HEK293 (cell line): ENCODE data around the gene ADK.

Experiments used
- CTCF ChIA-PET: fragments of 350-600 bp; formaldehyde crosslinking; extraction: SDS; loops from one replicate; lab custom pipeline; 2021; ENCODE audit warnings: antibody characterized with exemption; lab: Yijun Ruan, JAX
- POLR2A ChIA-PET: fragments of 300-600 bp; formaldehyde crosslinking; extraction: SDS; loops from one replicate; lab custom pipeline; 2020; ENCODE audit warnings: antibody characterized with exemption, inconsistent platforms; lab: Yijun Ruan, JAX
- H3K27ac ChIP-seq: fragments of 200-500 bp; sonication (Bioruptor generic); 2 replicates; pipeline ENCODE4 v1.5.1; 2014; ENCODE audit warnings: low read depth, low read length, control low read depth, inconsistent platforms; ENCODE audit errors: extremely low read depth
- H3K36me3 ChIP-seq, 2 experiments: fragments of 200-500 bp in 1 of 2; sonication (Bioruptor generic) in 1 of 2; 1 replicate in 1 of 2; 2 replicates in 1 of 2; pipeline ENCODE4 v1.5.1; 2014 to 2017; ENCODE audit warnings: inconsistent platforms in 2 of 2, low read length in 2 of 2; ENCODE audit not compliant: control insufficient read depth in 2 of 2, insufficient read depth in 1 of 2
- H3K4me1 ChIP-seq: fragments of 200-500 bp; sonication (Bioruptor generic); 2 replicates; pipeline ENCODE4 v1.5.1; 2014; ENCODE audit warnings: mild to moderate bottlenecking, low read length, inconsistent platforms; ENCODE audit not compliant: control insufficient read depth, insufficient read depth
- H3K4me3 ChIP-seq: 2 replicates; pipeline ENCODE4 v1.5.1; 2011; ENCODE audit warnings: low read depth, mild to moderate bottlenecking, control low read depth, low read length, moderate library complexity
- H3K9me3 ChIP-seq: fragments of 200-500 bp; sonication (Bioruptor generic); 2 replicates; pipeline ENCODE4 v1.5.1; 2014; ENCODE audit warnings: low read depth, low read length, inconsistent platforms; ENCODE audit not compliant: control insufficient read depth, insufficient read depth
- FEZF1 ChIP-seq: fragments of 450-650 bp; formaldehyde crosslinking; IDR thresholded peaks from 2 replicates; pipeline ENCODE4 v1.5.1; 2016; ENCODE audit warnings: missing biosample characterization, missing genetic modification characterization
- HOXA7 ChIP-seq: sonication (generic); formaldehyde crosslinking; IDR thresholded peaks from 2 replicates; pipeline ENCODE4 v1.8.1; 2022; ENCODE audit warnings: missing genetic modification reagents, borderline replicate concordance
- RBAK ChIP-seq: fragments of 450-650 bp; formaldehyde crosslinking; IDR thresholded peaks from 2 replicates; pipeline ENCODE4 v1.5.1; 2016; ENCODE audit warnings: missing biosample characterization, missing genetic modification characterization
- REPIN1 ChIP-seq: fragments of 450-650 bp; formaldehyde crosslinking; IDR thresholded peaks from 2 replicates; pipeline ENCODE4 v1.5.1; 2017; ENCODE audit warnings: missing biosample characterization, missing genetic modification characterization, low read depth
- SALL2 ChIP-seq: fragments of 450-650 bp; formaldehyde crosslinking; IDR thresholded peaks from 2 replicates; pipeline ENCODE4 v1.5.0; 2017; ENCODE audit warnings: missing biosample characterization, mild to moderate bottlenecking, missing genetic modification characterization, borderline replicate concordance
- ZBTB11 ChIP-seq: fragments of 450-650 bp; formaldehyde crosslinking; conservative IDR thresholded peaks from 2 replicates; pipeline ENCODE4 v1.5.1; 2016; ENCODE audit warnings: low read depth, missing biosample characterization, missing genetic modification characterization
- ZBTB26 ChIP-seq: fragments of 450-650 bp; formaldehyde crosslinking; optimal IDR thresholded peaks from 2 replicates; pipeline ENCODE3; 2016; ENCODE audit warnings: missing biosample characterization, mild to moderate bottlenecking, missing genetic modification characterization
- ZEB2 ChIP-seq: fragments of 450-650 bp; formaldehyde crosslinking; IDR thresholded peaks from 2 replicates; pipeline ENCODE4 v1.5.1; 2016; ENCODE audit warnings: missing biosample characterization, missing genetic modification characterization
- ZFHX2 ChIP-seq: fragments of 450-650 bp; formaldehyde crosslinking; conservative IDR thresholded peaks from 2 replicates; pipeline ENCODE4 v1.5.1; 2016; ENCODE audit warnings: missing biosample characterization, missing genetic modification characterization
- ZNF175 ChIP-seq: fragments of 450-650 bp; formaldehyde crosslinking; IDR thresholded peaks from 2 replicates; pipeline ENCODE4 v1.5.1; 2016; ENCODE audit warnings: missing biosample characterization, missing genetic modification characterization
- ZNF19 ChIP-seq: fragments of 450-650 bp; formaldehyde crosslinking; IDR thresholded peaks from 2 replicates; pipeline ENCODE4; 2016; ENCODE audit warnings: missing biosample characterization, missing genetic modification characterization, low read depth
- ZNF239 ChIP-seq: fragments of 450-650 bp; formaldehyde crosslinking; IDR thresholded peaks from 2 replicates; pipeline ENCODE4 v1.5.1; 2016; ENCODE audit warnings: missing biosample characterization, missing genetic modification characterization
- ZNF24 ChIP-seq: fragments of 450-650 bp; formaldehyde crosslinking; IDR thresholded peaks from 2 replicates; pipeline ENCODE4 v1.5.1; 2016; ENCODE audit warnings: missing biosample characterization, missing genetic modification characterization
- ZNF311 ChIP-seq: fragments of 450-650 bp; formaldehyde crosslinking; IDR thresholded peaks from 2 replicates; pipeline ENCODE4 v1.5.1; 2017; ENCODE audit warnings: missing biosample characterization, missing genetic modification characterization, borderline replicate concordance
- ZNF362 ChIP-seq: fragments of 450-650 bp; formaldehyde crosslinking; IDR thresholded peaks from 2 replicates; pipeline ENCODE4 v1.5.1; 2016; ENCODE audit warnings: missing biosample characterization, missing genetic modification characterization
- ZNF423 ChIP-seq: fragments of 450-650 bp; formaldehyde crosslinking; IDR thresholded peaks from 2 replicates; pipeline ENCODE4 v1.5.1; 2016; ENCODE audit warnings: missing biosample characterization, missing genetic modification characterization
- ZNF555 ChIP-seq: fragments of 450-650 bp; formaldehyde crosslinking; conservative IDR thresholded peaks from 2 replicates; pipeline ENCODE4 v1.5.1; 2017; ENCODE audit warnings: missing biosample characterization, mild to moderate bottlenecking, missing genetic modification characterization, inconsistent platforms
- ZNF558 ChIP-seq: fragments of 450-650 bp; formaldehyde crosslinking; IDR thresholded peaks from 2 replicates; pipeline ENCODE4 v1.5.1; 2016; ENCODE audit warnings: missing biosample characterization, missing genetic modification characterization
- ZNF561 ChIP-seq: fragments of 450-650 bp; IDR thresholded peaks from 2 replicates; pipeline ENCODE4 v1.5.1; 2018; ENCODE audit warnings: missing biosample characterization, missing genetic modification characterization, borderline replicate concordance
- ZNF664 ChIP-seq: fragments of 450-650 bp; formaldehyde crosslinking; IDR thresholded peaks from 2 replicates; pipeline ENCODE4 v1.5.1; 2016; ENCODE audit warnings: missing biosample characterization, missing genetic modification characterization
- ZNF707 ChIP-seq: fragments of 450-650 bp; formaldehyde crosslinking; IDR thresholded peaks from 2 replicates; pipeline ENCODE4 v1.5.1; 2016; ENCODE audit warnings: missing biosample characterization, missing genetic modification characterization
- ZSCAN30 ChIP-seq: fragments of 450-650 bp; IDR thresholded peaks from 2 replicates; pipeline ENCODE4 v1.5.1; 2018; ENCODE audit warnings: missing biosample characterization, mild to moderate bottlenecking, missing genetic modification characterization, moderate library complexity
- TF ChIP-seq, protein P1 (sequence below): fragments of 450-650 bp; formaldehyde crosslinking; IDR thresholded peaks from 2 replicates; pipeline ENCODE4 v1.5.0; 2017; ENCODE audit warnings: missing biosample characterization, missing genetic modification characterization, borderline replicate concordance
- TF ChIP-seq, protein P2 (sequence below): fragments of 450-650 bp; formaldehyde crosslinking; IDR thresholded peaks from 2 replicates; pipeline ENCODE4 v1.5.1; 2016; ENCODE audit warnings: missing biosample characterization, missing genetic modification characterization

Gene ADK

DNA sequence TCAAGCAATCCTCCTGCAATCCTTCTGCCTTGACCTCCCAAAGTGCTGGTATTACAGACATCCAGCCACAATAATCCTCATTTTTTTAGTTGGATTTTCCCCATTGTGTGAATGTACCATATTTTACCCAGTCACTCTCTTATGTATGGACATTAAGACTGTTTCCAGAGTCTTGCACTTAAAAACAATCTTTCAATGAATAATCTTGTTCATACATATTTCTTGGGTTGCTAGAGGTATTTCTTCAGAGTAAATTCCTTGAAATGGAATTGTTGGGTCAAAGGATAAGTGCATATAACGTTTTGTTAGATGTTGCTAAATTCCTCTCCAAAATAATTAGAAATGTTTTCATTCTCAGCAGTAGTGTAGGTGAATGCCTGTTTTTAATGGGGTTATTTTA, 392.3 kb downstream of the ADK start:
- POLR2A ChIA-PET, result interaction anchor here (0.5 kb wide), 1 partner anchor 10 kb away, joined by 3 read pairs; no protein-coding TSS in a partner anchor
- Histone ChIP-seq H3K9me3 (no peaks in the 10 kb centered on the region), H3K4me3 (no peak overlapping the region), H3K27ac (no peak overlapping the region), H3K4me1 (no peaks in the 10 kb centered on the region), H3K36me3 (no peaks in the 10 kb centered on the region)
- CTCF ChIA-PET, result no interaction called here
- TF ChIP-seq ZSCAN30 (no peak), ZNF311 (tag by site-specific recombination) (no peak), ZNF423 (tag by site-specific recombination) (no peak), ZNF555 (tag by site-specific recombination) (no peak)
- TF ChIP-seq, protein P1, sequence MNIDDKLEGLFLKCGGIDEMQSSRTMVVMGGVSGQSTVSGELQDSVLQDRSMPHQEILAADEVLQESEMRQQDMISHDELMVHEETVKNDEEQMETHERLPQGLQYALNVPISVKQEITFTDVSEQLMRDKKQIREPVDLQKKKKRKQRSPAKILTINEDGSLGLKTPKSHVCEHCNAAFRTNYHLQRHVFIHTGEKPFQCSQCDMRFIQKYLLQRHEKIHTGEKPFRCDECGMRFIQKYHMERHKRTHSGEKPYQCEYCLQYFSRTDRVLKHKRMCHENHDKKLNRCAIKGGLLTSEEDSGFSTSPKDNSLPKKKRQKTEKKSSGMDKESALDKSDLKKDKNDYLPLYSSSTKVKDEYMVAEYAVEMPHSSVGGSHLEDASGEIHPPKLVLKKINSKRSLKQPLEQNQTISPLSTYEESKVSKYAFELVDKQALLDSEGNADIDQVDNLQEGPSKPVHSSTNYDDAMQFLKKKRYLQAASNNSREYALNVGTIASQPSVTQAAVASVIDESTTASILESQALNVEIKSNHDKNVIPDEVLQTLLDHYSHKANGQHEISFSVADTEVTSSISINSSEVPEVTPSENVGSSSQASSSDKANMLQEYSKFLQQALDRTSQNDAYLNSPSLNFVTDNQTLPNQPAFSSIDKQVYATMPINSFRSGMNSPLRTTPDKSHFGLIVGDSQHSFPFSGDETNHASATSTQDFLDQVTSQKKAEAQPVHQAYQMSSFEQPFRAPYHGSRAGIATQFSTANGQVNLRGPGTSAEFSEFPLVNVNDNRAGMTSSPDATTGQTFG (tag by site-specific recombination), result no peak

DNA sequence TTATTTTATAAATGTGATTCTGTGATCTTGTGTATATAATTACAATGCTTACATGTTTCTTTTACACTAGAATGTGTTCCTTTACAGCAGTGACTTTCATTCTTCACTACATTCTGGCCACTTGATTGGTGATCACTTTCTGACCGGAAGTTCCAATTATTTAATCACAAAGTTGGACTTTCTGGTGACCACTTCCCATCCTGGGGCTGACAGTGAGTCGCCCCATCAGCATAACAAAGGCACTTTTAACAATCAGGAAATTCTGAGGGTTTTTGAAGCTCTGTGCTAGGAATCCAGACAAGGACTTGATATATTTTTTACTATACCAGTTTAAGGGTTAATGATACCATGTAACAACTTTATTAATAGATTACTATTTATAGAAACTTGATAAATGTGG, 393.1 kb downstream of the ADK start:
- Histone ChIP-seq H3K36me3 (no peaks in the 10 kb centered on the region), H3K9me3 (no peaks in the 10 kb centered on the region), H3K27ac (no peak overlapping the region), H3K4me3 (no peak overlapping the region), H3K4me1 (no peaks in the 10 kb centered on the region)
- POLR2A ChIA-PET, result no interaction called here
- CTCF ChIA-PET, result no interaction called here
- TF ChIP-seq FEZF1 (tag by site-specific recombination) (no peak), ZNF664 (tag by site-specific recombination) (no peak), REPIN1 (tag by site-specific recombination) (no peak), RBAK (tag by site-specific recombination) (no peak), ZNF561 (tag by site-specific recombination) (no peak), ZNF239 (tag by site-specific recombination) (no peak), ZNF19 (tag by site-specific recombination) (no peak), ZNF558 (tag by site-specific recombination) (no peak), ZNF362 (tag by site-specific recombination) (no peak), ZNF175 (tag by site-specific recombination) (no peak)
- TF ChIP-seq, protein P2, sequence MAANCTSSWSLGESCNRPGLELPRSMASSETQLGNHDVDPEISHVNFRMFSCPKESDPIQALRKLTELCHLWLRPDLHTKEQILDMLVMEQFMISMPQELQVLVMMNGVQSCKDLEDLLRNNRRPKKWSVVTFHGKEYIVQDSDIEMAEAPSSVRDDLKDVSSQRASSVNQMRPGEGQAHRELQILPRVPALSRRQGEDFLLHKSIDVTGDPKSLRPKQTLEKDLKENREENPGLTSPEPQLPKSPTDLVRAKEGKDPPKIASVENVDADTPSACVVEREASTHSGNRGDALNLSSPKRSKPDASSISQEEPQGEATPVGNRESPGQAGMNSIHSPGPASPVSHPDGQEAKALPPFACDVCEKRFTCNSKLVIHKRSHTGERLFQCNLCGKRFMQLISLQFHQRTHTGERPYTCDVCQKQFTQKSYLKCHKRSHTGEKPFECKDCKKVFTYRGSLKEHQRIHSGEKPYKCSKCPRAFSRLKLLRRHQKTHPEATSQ (tag by site-specific recombination), result no peak

GRCh38 chr10:74548676-74549075, 397.7 kb downstream of the ADK start:
- H3K27ac ChIP-seq, result no peak overlapping the region
- POLR2A ChIA-PET, result no interaction called here
- no peak for TF ChIP-seq HOXA7 (CRISPR knock-in tag)
- no peak for TF ChIP-seq ZFHX2 (tag by site-specific recombination)
- TF ChIP-seq ZEB2 (tag by site-specific recombination), result no peak
- no peak for TF ChIP-seq ZNF24 (tag by site-specific recombination)
- TF ChIP-seq ZBTB26 (tag by site-specific recombination), result no peak
- no peak for TF ChIP-seq ZNF707 (tag by site-specific recombination)
- no peak for TF ChIP-seq SALL2 (tag by site-specific recombination)
- no peak for TF ChIP-seq ZBTB11 (tag by site-specific recombination)

More at GRCh38 chr10:74548676-74549075, 397.7 kb downstream of the ADK start:
- CTCF ChIA-PET, result no interaction called here
- Histone ChIP-seq H3K36me3 (no peaks in the 10 kb centered on the region), H3K4me3 (no peak overlapping the region), H3K4me1 (no peaks in the 10 kb centered on the region), H3K9me3 (no peaks in the 10 kb centered on the region)
